ENCODE data around the gene IGSF21.

DNA sequence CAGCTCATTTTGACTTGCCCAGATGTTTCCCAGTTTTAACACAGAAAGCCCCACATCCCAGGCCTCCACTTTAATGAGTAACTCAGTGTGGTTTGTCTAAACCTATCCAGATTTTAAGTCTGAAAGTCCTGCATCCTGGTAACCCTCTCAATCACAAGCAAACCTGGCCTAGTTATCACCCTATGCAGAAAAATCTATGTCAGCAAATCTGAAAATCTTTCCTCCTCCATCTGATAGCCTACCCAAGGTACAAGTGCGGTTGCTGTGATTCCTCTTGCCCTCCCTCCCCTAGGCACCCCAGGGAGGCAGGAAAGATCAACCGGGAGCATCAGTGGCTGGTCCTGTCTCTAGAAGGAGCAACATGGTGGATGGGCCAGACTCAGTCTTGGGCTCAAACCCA is 163.7 kb downstream of the IGSF21 start:
- TF ChIP-seq, protein P1, sequence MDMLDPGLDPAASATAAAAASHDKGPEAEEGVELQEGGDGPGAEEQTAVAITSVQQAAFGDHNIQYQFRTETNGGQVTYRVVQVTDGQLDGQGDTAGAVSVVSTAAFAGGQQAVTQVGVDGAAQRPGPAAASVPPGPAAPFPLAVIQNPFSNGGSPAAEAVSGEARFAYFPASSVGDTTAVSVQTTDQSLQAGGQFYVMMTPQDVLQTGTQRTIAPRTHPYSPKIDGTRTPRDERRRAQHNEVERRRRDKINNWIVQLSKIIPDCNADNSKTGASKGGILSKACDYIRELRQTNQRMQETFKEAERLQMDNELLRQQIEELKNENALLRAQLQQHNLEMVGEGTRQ (IDR thresholded peaks at IDR 0.05; ENCODE audit: borderline replicate concordance, low read depth, low read length), result no peak
- TF ChIP-seq, protein P2, sequence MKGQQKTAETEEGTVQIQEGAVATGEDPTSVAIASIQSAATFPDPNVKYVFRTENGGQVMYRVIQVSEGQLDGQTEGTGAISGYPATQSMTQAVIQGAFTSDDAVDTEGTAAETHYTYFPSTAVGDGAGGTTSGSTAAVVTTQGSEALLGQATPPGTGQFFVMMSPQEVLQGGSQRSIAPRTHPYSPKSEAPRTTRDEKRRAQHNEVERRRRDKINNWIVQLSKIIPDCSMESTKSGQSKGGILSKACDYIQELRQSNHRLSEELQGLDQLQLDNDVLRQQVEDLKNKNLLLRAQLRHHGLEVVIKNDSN (IDR thresholded peaks at IDR 0.05; ENCODE audit: borderline replicate concordance, low read depth), result no peak
- TF ChIP-seq CTCF (IDR thresholded peaks at IDR 0.05) (no peak), FOSL2 (IDR thresholded peaks at IDR 0.05; ENCODE audit: borderline replicate concordance, low read depth) (no peak)
- TF ChIP-seq, protein P3, sequence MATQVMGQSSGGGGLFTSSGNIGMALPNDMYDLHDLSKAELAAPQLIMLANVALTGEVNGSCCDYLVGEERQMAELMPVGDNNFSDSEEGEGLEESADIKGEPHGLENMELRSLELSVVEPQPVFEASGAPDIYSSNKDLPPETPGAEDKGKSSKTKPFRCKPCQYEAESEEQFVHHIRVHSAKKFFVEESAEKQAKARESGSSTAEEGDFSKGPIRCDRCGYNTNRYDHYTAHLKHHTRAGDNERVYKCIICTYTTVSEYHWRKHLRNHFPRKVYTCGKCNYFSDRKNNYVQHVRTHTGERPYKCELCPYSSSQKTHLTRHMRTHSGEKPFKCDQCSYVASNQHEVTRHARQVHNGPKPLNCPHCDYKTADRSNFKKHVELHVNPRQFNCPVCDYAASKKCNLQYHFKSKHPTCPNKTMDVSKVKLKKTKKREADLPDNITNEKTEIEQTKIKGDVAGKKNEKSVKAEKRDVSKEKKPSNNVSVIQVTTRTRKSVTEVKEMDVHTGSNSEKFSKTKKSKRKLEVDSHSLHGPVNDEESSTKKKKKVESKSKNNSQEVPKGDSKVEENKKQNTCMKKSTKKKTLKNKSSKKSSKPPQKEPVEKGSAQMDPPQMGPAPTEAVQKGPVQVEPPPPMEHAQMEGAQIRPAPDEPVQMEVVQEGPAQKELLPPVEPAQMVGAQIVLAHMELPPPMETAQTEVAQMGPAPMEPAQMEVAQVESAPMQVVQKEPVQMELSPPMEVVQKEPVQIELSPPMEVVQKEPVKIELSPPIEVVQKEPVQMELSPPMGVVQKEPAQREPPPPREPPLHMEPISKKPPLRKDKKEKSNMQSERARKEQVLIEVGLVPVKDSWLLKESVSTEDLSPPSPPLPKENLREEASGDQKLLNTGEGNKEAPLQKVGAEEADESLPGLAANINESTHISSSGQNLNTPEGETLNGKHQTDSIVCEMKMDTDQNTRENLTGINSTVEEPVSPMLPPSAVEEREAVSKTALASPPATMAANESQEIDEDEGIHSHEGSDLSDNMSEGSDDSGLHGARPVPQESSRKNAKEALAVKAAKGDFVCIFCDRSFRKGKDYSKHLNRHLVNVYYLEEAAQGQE (IDR thresholded peaks at IDR 0.05; ENCODE audit: low read depth, low read length), result no peak
